ENCODE measurements around the gene PLEKHA4.

GRCh38 chr19:48887861-48888612 lies 19.6 kb upstream of the PLEKHA4 start:
- no peak for TF ChIP-seq YY1 (IDR thresholded peaks at IDR 0.05; ENCODE audit: low read depth)
- no peak for TF ChIP-seq CEBPB (IDR thresholded peaks at IDR 0.05)
- TF ChIP-seq, protein P1, sequence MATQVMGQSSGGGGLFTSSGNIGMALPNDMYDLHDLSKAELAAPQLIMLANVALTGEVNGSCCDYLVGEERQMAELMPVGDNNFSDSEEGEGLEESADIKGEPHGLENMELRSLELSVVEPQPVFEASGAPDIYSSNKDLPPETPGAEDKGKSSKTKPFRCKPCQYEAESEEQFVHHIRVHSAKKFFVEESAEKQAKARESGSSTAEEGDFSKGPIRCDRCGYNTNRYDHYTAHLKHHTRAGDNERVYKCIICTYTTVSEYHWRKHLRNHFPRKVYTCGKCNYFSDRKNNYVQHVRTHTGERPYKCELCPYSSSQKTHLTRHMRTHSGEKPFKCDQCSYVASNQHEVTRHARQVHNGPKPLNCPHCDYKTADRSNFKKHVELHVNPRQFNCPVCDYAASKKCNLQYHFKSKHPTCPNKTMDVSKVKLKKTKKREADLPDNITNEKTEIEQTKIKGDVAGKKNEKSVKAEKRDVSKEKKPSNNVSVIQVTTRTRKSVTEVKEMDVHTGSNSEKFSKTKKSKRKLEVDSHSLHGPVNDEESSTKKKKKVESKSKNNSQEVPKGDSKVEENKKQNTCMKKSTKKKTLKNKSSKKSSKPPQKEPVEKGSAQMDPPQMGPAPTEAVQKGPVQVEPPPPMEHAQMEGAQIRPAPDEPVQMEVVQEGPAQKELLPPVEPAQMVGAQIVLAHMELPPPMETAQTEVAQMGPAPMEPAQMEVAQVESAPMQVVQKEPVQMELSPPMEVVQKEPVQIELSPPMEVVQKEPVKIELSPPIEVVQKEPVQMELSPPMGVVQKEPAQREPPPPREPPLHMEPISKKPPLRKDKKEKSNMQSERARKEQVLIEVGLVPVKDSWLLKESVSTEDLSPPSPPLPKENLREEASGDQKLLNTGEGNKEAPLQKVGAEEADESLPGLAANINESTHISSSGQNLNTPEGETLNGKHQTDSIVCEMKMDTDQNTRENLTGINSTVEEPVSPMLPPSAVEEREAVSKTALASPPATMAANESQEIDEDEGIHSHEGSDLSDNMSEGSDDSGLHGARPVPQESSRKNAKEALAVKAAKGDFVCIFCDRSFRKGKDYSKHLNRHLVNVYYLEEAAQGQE (IDR thresholded peaks at IDR 0.05; ENCODE audit: low read depth): no peak
- no peak for TF ChIP-seq RAD21 (IDR thresholded peaks at IDR 0.05; ENCODE audit: low read depth)
- no peak for TF ChIP-seq TAF1 (IDR thresholded peaks at IDR 0.05; ENCODE audit: low read depth)
- TF ChIP-seq TEAD4 (IDR thresholded peaks at IDR 0.05): no peak
- no peak for TF ChIP-seq EP300 (IDR thresholded peaks at IDR 0.05; ENCODE audit: borderline replicate concordance)
- no peak for TF ChIP-seq EGR1 (IDR thresholded peaks at IDR 0.05)
- no peak for TF ChIP-seq CREB1 (IDR thresholded peaks at IDR 0.05; ENCODE audit: low read depth)
